Superior temporal gyrus (tissue), 1 donor: ENCODE results near the gene KCNAB2.

ENCODE experiments used
- DNase-seq: peaks from one replicate; pipeline ENCODE4 v3.0.0-alpha.2; 2016; ENCODE audit errors: extremely low spot score

The KCNAB2 gene

DNA sequence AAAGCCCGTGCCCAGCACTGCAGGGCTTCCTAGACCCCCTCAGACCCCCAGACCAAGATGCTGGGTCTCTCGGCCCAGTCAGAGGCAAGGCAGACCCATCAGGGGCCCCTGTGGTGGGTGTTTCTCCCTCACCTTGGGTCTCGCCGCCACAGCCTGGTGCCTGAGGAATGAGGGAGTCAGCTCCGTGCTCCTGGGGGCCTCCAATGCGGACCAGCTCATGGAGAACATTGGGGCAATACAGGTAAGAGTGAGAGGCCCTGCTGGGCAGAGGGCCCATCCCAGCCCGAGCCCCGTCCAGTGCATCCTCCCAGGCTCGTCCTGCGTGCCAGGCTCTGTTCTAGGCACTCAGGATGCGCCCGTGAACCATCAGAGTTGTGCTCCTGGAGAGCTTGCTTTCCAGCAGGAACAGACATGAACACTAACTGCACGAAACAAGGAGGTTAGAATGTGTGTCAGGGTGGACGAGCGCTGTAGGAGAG lies 51.5 kb downstream of the KCNAB2 start:
- no peak for DNase-seq

DNA sequence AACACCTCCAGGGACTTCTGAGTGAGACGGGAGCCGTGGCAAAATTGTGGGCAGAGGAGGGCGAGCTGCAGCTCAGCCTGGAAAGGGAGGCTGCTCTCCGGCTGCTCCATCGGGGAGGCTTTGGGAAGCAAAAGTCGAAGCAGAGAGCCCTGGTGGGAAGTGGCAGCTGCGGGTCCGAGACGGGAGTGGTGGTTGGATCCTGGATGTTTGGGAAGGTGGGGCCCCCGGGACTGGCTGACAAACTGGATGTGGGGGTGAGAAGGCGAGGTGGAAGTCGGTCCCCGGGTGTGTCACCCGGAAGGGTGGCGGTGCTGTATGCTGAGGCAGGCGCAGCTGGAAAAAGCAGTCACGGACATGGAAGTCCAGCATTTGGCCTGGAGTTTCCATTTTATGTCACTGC lies 52.1 kb downstream of the KCNAB2 start:
- no peak for DNase-seq

DNA sequence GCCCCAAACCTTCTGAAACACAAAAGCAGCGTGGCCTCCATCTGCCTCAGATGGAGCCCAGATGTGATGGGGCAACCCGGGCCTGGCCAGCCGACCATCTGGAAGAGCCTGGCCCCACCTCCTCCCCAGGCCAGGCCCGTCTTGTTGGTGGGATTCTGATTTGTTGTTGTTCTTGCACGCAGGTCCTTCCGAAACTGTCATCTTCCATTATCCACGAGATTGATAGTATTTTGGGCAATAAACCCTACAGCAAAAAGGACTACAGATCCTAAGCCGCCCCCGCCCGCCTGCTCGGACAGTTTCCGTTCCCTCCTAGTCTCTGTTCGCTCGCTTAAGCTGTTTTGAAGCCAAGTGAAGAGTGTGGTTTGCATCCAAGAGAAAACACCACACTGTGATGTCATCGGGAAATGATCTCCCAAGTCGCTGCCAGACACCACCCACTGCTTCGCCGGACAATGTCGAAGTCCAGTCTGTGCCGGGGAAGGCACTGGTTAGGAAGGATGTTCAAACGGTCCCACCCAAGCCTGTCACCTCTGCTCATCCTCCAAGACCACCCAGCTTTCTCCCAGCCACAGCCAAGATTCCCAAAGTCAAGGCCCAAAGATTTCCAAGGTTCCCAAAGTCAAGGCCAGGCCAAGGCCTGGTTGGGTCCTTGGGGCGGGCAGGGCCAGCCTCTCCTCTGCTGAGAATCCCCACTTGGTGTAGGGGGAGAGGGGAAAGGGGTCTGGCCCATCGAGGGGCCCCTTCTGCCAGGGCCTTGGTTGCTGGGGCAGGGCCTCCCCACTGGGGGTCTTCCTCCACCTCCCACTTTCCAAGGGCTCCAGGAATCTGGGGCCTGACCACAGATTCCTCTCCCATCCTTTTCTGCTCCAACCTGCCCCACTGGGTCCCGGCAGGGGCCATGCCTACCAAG lies 52.9 kb downstream of the KCNAB2 start:
- DNase-seq, result no peak

DNA sequence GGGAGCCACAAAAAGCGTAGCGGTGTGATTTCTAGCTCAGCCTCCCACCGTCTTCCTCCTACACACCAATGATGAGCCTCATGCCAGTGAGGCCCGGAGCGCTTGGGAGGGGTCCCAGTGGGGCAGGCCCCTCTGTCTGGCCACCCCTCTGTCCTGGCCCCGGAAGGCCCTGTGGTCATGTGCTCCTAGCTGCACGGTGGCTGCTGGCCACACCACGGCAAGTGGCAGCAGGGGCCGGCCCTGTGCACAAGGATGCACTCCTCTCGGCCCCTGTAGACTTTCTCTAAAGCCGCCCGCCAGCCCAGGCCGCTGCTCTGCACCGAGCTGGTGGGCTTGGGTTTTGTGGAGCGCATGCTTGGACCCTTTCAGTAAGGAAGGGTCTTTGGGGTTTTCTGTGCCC lies 53.6 kb downstream of the KCNAB2 start:
- no peak for DNase-seq

DNA sequence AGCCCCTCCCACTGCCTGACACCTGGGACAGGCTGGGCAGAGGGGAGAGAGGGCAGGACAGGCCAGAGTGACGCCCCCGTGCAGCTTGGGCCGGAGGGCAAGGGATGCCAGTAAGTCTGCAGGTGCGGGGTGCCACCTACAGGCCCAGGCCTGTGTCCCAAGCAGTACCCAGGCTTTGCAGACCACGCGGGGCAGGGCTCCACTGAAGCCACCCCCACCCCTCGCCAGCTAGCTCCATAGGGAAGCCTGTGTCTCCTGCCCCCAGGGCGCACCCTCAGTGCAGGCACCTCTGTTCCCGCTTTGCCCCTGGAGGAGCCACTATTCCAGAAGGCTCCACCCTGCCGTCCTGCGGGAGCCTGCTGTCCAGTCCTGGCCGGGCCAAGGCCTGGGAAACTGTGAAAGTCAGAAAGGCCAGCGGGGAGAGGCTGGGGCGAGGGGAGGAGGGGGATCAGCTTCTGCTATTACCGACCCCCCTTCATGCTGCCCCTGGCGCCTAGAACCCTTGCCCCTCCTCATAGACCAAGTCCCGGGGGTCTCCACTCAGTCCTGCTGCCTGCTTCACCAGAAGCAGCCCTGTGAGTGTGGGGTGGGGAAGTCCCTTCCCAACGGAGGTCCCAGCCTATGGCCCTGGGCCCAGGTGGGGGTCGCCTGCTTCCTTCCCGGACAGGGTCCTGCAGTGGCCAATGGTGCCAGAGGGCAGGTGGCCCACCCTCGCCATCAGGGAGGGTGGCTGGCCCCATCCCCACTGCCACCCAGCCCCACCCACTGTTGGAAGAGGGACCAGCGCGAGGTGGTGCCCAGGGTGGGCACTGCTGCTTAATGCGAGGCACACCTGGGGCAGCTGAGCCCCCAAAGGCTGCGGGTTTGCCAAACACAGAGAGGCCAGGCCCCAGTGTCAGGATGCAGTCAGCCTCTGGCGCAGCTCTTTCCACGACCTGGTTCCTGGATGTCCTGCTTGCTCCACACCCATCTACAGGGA lies 54.4 kb downstream of the KCNAB2 start:
- DNase-seq, result no peak

- no peak for DNase-seq
Observed at GRCh38 chr1:6100861-6101783, 55.4 kb downstream of the KCNAB2 start.

DNA sequence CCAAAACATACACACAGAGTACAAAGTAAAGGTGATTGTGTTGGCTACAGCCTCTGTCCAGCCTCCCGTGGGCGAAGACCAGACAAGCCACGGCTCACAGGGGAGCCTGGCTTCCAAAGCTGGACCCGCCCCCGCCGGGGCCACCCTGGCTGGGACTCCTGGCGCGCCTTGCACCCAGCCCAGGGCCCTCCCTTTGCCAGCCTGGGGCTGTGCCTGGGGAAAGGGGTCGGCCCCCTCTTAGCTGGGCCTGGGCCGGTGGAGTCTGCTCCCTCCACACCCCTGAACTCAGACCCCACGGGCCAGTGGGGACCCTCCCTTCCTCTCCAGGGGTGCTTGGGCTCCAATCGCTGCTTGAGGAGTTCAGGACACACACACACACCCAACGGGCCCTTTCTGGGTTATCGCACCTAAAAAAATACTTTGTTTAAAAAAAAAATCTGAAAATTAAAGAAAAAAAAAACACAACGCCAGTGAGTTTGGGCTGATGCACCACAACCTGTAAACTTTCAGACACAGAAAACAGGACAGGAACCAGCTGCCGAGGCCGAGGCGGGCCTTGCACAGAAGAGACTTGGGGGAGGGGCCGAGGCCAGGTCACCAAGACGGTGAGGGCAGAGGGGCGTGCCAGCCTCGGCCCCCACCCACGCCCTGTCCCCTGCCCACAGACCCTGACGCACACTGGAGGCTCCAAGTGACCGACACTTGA lies 56.3 kb downstream of the KCNAB2 start:
- no peak for DNase-seq

DNA sequence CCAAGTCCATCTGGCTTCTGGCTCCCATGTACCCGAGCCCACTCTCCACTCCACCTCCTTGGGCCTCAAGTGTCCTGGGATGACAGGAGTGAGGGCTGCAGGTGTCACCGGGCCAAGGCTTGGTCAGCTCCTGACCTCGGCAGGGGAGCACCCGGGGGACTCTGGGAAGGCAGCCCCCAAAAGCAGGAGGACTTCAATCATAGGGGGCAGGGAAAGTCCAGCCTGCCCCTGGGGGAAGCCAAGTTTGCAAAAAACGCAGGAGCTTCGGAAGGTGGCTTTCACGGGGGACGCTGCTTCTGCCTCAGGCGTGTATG lies 56.8 kb downstream of the KCNAB2 start:
- no peak for DNase-seq

- no peak for DNase-seq
Observed at GRCh38 chr1:6103111-6103853, 57.6 kb downstream of the KCNAB2 start.

- DNase-seq, result no peak
Observed at GRCh38 chr1:6103854-6104530, 58.3 kb downstream of the KCNAB2 start.

- DNase-seq, result no peak
Observed at GRCh38 chr1:6104631-6105030, 58.9 kb downstream of the KCNAB2 start.

- DNase-seq, result no peak
Observed at GRCh38 chr1:6105218-6105679, 59.6 kb downstream of the KCNAB2 start.

DNA sequence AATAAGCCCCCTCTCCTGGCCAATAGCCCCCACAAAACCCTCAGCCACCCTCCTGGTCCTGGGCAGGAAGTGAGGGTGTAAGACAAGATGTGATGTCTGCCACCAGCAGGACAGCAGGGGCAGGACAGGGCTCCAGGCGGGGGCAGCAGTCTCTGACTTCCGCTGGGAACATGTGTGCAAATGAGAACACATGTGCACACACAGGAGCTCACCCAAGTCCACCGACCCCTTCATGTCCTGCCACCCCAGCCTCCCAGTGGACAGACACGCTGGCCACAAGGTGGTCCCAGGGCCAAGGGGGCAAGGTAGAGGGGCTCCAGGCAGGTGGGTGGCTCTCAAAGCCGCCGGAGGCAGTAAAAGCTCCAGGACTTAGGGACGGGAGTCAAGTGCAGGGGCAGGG lies 60.1 kb downstream of the KCNAB2 start:
- no peak for DNase-seq

DNA sequence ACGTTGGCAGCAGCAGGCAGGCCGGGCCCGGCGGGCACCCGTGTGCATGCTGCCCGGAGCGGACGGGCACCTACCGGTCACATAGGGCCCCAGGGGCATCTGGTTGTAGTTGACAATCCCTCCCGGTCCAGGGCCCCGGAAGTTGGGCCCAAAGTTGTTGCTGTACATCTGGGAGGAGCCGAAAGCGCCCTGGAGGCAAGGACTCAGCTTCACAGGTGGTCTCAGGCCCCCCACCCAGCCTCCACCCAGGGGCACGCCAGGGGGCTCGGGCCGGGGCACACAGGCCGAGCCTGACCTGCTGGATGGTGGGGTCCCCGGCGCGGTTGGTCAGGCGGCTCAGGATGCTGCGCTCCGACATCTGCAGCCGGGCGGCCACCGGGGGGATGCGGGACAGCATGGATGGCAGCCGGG lies 60.6 kb downstream of the KCNAB2 start:
- no peak for DNase-seq

DNA sequence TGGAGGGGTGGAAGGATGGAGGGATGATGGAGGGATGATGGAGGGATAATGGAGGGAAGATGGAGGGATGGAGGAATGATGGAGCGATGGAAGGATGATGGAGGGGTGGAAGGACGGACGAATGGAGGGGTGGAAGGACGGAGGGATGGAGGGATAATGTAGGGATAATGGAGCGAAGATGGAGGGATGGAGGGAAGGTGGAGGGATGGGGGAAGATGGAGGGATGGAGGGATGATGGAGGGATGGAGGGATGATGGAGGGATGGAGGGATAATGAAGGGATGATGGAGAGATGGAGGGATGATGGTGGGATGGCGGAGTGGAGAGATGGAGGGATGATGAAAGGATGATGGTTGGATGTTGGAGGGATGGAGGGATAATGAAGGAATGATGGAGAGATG lies 61.3 kb downstream of the KCNAB2 start:
- no peak for DNase-seq

- no peak for DNase-seq
Observed at GRCh38 chr1:6107409-6108356, 62.0 kb downstream of the KCNAB2 start.

DNA sequence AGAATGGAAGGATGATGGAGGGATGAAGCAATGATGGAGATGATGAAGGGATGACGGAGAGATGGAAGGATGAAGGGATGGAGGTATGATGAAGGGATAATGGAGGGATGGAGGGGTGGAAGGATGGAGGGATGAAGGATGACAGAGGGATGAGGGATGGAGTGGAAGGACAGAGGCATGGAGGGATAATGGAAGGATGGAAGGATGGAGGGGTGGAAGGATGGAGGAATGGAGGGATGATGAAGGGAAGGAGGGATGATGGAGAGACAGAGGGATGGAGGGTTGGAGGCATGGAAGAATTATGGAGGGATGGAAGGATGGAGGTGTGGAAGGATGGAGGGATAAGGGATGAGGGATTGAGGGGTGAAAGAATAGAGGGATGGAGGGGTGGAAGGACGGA lies 62.8 kb downstream of the KCNAB2 start:
- no peak for DNase-seq

- DNase-seq, result no peak
Observed at GRCh38 chr1:6108937-6109614, 63.4 kb downstream of the KCNAB2 start.
